GM18526 (cell line): Measurements from ENCODE around the gene BCL11B.

Experiments used
- POLR2A ChIP-seq: IDR thresholded peaks from 3 replicates; pipeline ENCODE4 v1.6.1; 2011; ENCODE audit not compliant: insufficient read length; ENCODE audit errors: extremely low read depth

BCL11B gene

GRCh38 chr14:99271951-99272631 is at the start of gene BCL11B:
BCL11B (minus strand) TSS chr14:99272197; CDS start chr14:99271218, 979 bp downstream.
- no peak for TF ChIP-seq POLR2A

DNA sequence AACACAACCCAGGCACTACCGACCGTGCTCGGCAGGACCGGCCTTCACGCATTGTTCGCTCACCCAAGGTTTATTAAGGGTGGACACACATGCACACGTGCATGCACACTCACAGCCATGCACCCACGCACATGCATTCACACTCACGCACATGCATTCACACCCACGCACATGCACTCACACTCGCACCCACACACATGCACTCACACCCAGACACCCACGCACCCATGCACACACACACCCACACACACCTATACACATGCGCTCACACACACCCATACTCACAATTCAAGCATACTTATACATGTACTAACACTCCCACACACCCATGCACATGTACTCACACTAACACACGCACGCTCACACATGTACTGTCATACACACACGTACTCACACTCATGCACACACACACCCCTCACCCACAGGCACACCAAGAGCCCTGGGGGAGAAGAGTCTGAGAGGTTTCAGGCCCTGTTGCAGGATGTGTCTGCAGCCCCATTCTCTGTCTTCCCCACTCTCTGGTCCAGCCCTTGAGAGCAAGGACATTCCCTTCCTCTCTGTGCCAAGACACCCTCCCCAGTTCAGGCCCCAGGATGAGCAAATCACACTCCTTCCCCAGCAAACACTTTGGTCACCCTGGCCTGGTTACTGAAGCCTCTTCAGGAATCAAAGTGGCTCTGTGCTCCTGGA is 49.4 kb upstream of the BCL11B start:
- no peak for TF ChIP-seq POLR2A

- TF ChIP-seq POLR2A: no peak
These were observed 48.7 kb upstream of the BCL11B start for GRCh38 chr14:99320621-99321235.

- TF ChIP-seq POLR2A: no peak
These were observed 48.1 kb upstream of the BCL11B start for GRCh38 chr14:99320105-99320572.

GRCh38 chr14:99318959-99319295 is 46.9 kb upstream of the BCL11B start:
- no peak for TF ChIP-seq POLR2A

GRCh38 chr14:99318091-99318958 is 46.3 kb upstream of the BCL11B start:
- no peak for TF ChIP-seq POLR2A

GRCh38 chr14:99317231-99318090 is 45.5 kb upstream of the BCL11B start:
- TF ChIP-seq POLR2A: no peak

DNA sequence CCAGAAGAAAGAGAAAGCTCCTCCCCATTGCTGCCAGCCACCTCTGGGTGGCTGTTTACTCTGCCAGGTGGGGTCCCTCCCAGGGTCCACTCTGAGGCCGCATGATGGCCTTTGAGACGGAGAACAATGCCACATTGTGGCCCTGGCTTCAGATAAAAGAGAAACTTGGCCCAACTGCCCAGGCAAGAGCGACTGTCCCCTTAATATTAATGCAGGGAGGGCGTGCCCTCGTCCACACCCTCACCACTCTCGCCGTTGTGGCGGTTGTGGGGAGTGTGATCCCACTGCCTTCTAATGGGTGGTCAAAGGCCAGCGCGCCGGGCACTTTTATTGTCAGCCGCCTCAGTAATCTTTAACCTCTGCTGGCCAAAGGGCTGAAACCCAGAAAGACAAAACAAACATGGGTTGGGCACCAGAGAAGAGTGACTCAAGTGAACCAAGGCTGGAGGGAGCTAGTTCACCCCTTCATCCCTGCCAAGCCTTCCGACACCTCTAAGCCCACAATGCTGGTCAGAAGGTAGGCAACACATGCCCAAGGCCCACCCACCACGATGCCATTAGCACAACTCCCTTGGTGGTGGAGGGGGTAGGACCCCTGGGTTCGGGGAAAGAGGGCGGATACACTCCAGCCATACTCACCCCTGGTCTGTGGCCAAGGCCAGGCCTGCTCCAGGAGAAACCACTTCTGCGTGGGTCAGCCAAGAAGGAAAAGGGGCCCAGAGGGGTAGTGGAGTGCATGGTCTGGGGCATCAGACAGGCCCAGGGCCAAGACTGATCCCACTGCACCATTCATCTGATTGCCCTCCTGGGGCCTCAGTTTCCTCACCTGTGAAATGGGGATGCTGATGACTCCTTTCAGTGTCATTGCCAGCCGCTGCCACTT is 44.5 kb upstream of the BCL11B start:
- TF ChIP-seq POLR2A: no peak

DNA sequence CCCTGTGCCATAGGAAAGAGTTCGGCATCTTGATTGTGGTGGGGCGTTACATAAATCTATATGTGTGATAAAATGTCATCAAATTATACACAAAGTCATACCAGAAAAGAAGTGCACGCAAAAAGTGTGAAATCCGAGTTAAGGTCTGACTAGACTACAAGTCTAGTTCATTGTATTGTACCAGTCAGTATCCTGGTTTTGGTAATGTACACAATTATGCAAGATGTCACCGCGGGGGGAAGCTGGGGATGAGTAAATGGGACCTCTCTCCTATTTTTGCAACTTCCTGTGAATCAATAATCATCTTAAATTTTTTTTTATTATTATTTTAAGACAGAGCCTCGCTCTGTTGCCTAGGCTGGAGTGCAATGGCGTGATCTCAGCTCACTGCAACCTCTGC is 43.2 kb upstream of the BCL11B start:
- no peak for TF ChIP-seq POLR2A

GRCh38 chr14:99314623-99315022 is 42.6 kb upstream of the BCL11B start:
- TF ChIP-seq POLR2A: no peak

- no peak for TF ChIP-seq POLR2A
These were observed 41.2 kb upstream of the BCL11B start for GRCh38 chr14:99313234-99313633.

GRCh38 chr14:99312106-99312505 is 40.1 kb upstream of the BCL11B start:
- no peak for TF ChIP-seq POLR2A

DNA sequence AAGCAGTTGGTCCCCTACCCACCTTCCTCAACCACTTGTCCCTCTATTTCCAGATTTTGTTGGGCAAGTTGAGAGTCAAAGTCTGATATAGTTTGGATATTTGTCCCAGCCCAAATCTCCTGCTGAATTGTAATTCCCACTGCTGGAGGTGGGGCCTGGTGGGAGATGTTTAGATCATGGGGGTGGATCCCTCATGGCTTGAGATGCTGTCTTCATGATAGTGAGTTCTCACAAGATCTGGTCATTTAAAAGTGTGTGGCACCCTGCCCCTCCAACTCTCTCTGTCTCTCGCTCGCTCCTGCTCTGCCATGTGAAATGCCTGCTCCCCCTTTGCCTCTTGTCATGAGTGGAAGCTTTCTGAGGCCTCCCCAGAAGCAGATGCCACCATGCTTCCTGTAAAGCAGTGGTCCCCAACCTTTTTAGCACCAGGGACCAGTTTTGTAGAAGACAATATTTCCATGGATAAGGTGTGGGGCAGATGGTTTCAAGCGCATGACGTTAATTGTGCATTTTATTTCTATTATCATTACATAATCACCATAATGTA is 37.3 kb upstream of the BCL11B start:
- TF ChIP-seq POLR2A: no peak
